SKM-1 treated with dmso at 0.1 percent for 144 hours (cell line): ENCODE measurements around the gene TAC1.
"Not testable (repeated sequence)": the region's sequence is repeated elsewhere in the genome, so short reads cannot be mapped to it uniquely, and the experiment has no call there.

Source experiments
- DNase-seq: peaks from one replicate; lab custom pipeline; 2025; ENCODE audit not compliant: unreplicated experiment; lab: John Stamatoyannopoulos, UW

TAC1 gene

DNA sequence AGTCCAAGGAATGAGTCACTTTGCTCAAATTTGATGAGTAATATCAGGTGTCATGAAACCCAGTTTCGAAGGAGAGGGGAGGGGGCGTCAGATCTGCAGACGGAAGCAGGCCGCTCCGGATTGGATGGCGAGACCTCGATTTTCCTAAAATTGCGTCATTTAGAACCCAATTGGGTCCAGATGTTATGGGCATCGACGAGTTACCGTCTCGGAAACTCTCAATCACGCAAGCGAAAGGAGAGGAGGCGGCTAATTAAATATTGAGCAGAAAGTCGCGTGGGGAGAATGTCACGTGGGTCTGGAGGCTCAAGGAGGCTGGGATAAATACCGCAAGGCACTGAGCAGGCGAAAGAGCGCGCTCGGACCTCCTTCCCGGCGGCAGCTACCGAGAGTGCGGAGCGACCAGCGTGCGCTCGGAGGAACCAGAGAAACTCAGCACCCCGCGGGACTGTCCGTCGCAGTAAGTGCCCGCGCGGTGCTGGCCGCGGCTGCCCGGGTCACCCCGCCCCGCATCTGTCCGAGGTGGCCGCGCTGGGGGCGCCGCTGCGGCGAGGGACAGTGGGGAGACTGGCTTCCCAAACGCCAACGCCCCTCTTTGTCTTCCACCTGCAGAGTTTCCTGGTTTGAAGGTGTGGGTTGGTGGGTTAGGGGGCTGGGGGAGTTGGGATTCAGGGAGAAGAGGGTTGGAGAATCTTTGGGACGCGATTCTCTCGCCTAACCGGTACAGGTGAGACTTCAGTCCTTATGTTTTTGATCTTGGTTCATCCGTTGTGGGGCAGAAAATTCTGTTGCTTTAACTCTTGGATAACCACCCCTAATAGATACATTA, at the start of gene TAC1:
TSS of gene TAC1 (plus strand) at position 351 of the 829 bp plus-strand sequence. CDS start 527 bp downstream, outside the sequence.
- DNase-seq: no peak

DNA sequence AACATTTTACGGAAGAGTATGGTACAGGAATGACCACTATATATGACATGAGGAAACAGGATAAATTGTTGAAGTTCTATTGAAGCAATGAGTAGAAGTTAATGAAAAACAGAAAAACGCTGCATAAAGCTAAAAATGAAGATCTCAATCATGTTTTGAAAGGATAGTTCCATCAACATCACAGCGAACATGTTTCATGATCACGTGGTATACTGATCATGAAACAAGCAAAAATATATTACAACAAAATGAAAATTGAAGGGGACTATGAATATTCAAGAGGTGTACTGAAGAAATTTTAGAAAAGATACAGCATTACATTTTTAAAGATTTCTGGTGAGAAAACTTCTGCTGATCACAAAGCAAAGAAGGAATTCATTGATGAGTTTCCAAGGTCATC, 45.9 kb upstream of the TAC1 start:
- no peak for DNase-seq

GRCh38 chr7:97693586-97693985, 38.3 kb upstream of the TAC1 start:
- DNase-seq: no peak

DNA sequence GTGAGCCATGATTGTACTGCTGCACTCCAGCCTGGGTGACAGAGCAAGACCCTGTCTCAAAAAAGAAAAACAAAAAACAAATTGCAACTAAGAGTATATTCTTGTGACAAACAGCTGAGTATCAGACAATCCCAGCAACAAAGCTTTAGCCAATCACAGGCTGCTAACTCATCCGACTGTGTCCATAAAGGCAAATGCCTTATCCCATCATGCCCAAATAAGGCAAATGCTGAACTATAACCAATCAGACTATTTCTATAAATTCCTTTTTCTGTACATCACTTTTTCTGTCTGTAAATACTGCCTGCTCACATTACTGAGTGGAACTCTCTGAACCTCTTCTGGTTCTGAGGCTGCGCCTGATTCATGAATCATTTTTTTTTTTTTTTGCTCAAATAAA, 37.5 kb upstream of the TAC1 start:
- DNase-seq: no peak

DNA sequence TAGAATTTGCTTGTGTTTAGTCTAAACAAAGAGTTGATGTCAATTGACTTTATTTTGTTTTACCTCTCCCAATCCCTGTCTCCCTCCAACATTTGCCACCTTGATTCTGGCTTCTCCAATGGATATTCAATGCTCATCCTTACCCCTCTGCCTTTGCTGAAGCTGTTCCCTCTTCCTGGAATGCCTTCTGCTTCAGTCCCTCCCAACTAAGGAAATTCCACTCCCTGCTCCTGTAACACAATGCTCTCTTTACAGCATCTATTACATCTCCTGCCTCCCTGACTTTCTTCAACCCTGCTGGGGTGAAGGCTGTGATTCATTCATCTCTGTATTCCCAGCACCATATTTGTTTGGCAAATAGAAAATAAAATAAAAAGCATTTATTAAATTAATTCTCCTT, 34.5 kb upstream of the TAC1 start:
- DNase-seq: no peak

GRCh38 chr7:97722386-97722785, 9.5 kb upstream of the TAC1 start:
- DNase-seq: no peak

DNA sequence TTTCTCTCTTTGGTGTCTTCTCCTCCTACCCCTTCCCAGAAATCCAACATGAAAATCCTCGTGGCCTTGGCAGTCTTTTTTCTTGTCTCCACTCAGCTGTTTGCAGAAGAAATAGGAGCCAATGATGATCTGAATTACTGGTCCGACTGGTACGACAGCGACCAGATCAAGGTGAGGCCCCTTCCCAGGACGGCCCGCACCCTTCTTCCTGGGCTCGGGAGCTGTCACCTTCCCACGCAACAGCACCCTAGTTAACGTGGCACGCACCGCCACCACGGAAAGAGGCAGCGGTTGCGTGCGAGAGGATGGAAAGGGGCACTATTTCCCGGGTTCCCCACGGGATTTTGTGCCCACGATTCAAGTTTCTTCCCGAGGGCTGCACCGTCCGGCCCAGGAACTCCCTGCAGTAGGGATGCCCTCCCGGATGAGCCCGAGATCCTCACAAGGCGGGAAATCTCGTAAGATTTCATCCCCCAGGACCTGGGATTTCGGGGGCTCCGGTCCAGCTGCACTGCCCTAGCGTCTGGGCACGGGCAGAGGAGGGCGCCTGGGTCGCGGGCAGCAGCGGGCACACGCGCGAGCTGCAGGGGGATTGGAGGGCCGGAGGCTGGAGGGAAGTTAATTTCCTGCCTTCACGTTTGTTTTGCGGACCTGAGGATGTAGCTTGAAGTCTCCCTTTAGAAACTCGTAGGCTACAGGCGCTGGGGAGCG, 834 bp downstream of the TAC1 start:
- DNase-seq: no peak

- no peak for DNase-seq
Observed at GRCh38 chr7:97733276-97734161, 1.6 kb downstream of the TAC1 start.

- DNase-seq: no peak
Observed at GRCh38 chr7:97734255-97734654, 2.4 kb downstream of the TAC1 start.

- DNase-seq: no peak
Observed at GRCh38 chr7:97735075-97735474, 3.2 kb downstream of the TAC1 start.

GRCh38 chr7:97748482-97748881, 16.6 kb downstream of the TAC1 start:
- DNase-seq: no peak

- DNase-seq: no peak
Observed at GRCh38 chr7:97751566-97751965, 19.7 kb downstream of the TAC1 start.

- no peak for DNase-seq
Observed at GRCh38 chr7:97752215-97752614, 20.3 kb downstream of the TAC1 start.

GRCh38 chr7:97757824-97758223, 25.9 kb downstream of the TAC1 start:
- no peak for DNase-seq

GRCh38 chr7:97770850-97771249, 39.0 kb downstream of the TAC1 start:
- no peak for DNase-seq

DNA sequence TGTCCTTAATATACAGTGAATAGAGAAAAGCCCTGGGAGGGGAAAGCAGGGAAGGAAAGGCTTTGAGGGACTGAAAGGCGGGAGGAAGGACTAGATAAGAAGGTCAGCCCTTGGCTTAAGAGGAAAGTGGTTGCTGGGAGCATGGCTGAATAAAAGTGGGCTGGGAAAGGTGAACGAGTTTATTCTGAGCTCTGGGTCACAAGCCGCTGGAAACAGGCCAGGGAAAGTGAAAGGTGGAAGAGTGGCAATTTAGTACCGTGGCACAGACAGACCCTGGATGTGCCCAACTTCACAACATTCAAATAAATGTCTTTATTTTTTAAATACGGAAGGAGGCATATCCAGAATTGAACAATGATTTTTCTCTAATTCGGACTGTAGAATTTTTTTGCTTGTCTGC, 39.7 kb downstream of the TAC1 start:
- no peak for DNase-seq

DNA sequence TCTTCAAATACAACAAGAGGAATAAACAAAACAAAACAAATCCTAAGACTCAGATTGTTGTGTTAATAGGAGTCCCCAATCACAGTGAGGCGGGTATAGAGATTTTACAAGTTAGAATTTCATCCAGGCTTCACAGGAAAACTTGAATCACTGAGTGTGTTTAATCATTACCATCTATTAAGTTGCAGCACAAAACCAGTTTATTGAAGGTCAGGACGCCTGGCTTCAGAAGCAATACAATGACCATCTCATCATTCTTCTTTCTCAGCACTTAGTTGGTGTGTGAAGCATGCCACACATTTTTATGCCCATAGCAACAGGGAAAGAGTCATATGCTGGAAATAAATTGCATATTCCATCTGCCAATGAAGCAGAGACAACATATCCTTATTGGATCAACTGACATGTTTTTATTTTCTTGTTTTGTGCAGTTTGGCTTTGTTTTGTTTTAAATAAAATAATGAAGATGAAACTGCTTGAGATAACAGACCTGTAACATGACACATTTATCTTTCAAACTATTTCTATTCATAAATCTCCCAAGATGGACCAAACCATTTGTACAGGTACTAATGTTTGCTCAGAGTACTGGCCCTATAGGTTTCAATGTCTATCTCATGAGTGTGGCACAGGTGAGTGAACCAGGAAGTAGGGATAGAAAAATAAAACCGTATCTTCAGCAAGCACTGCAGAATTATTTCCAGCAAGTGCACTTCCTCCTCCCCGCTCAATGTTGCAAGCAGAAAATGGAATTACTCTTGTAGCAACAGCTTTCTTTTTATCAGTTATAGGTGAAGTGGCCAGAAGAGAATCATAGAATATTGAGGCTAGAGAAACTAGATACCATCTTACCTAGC, 40.4 kb downstream of the TAC1 start:
- DNase-seq: no peak

DNA sequence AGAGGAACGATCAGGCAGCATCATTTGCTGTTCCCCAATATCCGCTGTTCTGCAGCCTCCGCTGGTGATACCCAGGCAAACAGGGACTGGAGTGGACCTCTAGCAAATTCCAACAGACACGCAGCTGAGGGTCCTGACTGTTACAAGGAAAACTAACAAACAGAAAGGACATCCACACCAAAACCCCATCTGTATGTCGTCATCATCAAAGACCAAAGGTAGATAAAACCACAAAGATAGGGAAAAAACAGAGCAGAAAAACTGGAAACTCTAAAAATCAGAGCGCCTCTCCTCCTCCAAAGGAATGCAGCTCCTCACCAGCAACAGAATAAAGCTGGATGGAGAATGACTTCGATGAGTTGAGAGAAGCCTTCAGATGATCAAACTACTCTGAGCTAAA, 54.5 kb downstream of the TAC1 start:
- DNase-seq: not testable (repeated sequence)
